Gastrocnemius medialis (tissue), 4 donors: ENCODE measurements around the gene MYO19. TPM values are rescaled to one million over a fixed set of nuclear protein-coding genes. Genes with fewer than 3 reads are reported as not detected.

ENCODE experiments used
- ATAC-seq, 2 donors: fragments of 150-250 bp; one replicate each; pipeline ENCODE4 v1.9.1; 2016
- DNase-seq, 2 donors: peaks; one replicate each; pipeline ENCODE4 v3.0.0-alpha.2; 2019
- H3K27ac ChIP-seq, 4 donors: fragments of 200-600 bp; sonication (generic); 1 replicate in 1 of 4; 2 replicates in 3 of 4; pipeline ENCODE4 v1.5.1; 2016 to 2018; ENCODE audit warnings: mild to moderate bottlenecking in 2 of 4, moderate library complexity in 1 of 4
- H3K27me3 ChIP-seq, 3 donors: fragments of 200-600 bp; sonication (generic) in 2 of 3; 1 replicate in 1 of 3; 2 replicates in 2 of 3; pipeline versions ENCODE4 v1.5.1 to v1.6.0; 2016 to 2019; ENCODE audit warnings: mild to moderate bottlenecking in 1 of 3, moderate library complexity in 1 of 3
- H3K36me3 ChIP-seq, 2 donors: fragments of 200-600 bp; sonication (generic) in 1 of 2; one replicate each; pipeline ENCODE4 v1.5.1; 2017 to 2018
- H3K4me1 ChIP-seq, 2 donors: fragments of 200-600 bp; sonication (generic) in 1 of 2; one replicate each; pipeline ENCODE4 v1.5.1; 2016 to 2017; ENCODE audit warnings: mild to moderate bottlenecking in 2 of 2
- H3K4me3 ChIP-seq, 4 donors: fragments of 200-600 bp; sonication (generic) in 3 of 4; 1 replicate in 1 of 4; 2 replicates in 3 of 4; pipeline ENCODE4 v1.5.1; 2016 to 2019; ENCODE audit warnings: mild to moderate bottlenecking in 2 of 4
- H3K9me3 ChIP-seq, 3 donors: fragments of 200-600 bp; sonication (generic) in 2 of 3; 1 replicate in 1 of 3; 2 replicates in 2 of 3; pipeline ENCODE4 v1.5.1; 2016 to 2019
- POLR2A ChIP-seq, 2 donors: fragments of 450-650 bp; IDR thresholded peaks; one replicate each; pipeline ENCODE4 v1.6.1; 2017; ENCODE audit warnings: antibody characterized with exemption in 2 of 2, mild to moderate bottlenecking in 2 of 2, moderate library complexity in 2 of 2
- in situ Hi-C, 4 donors: fragments of 200-750 bp; cut with MboI; loops; one replicate each; pipeline versions ENCODE4 v1.15.0 to v1.8.0; 2017; ENCODE audit warnings: low sequenced_read_pairs in 4 of 4
- intact Hi-C: fragments of 100-400 bp; cut with DNase I; formaldehyde crosslinking; loops from one replicate; pipeline ENCODE4 v1.15.1; 2023; ENCODE audit warnings: low total_unique reads
- total RNA-seq, 4 donors: library from RNA; depleted of rRNA; stranded (reverse); fragments of >200 nt; gene quantifications; one replicate each; pipeline versions ENCODE4 v1.1.0 to v1.2.3, GENCODE V29; 2016
- TF ChIP-seq, protein P1 (sequence below), 5 experiments: fragments of 450-650 bp in 3 of 5; fragments of 200-600 bp in 2 of 5; sonication (generic) in 2 of 5; IDR thresholded peaks in 4 of 5; conservative IDR thresholded peaks in 1 of 5; 1 replicate in 4 of 5; 2 replicates in 1 of 5; pipeline ENCODE4 v1.5.1; 2016 to 2019; ENCODE audit warnings: antibody characterized with exemption in 5 of 5, mild to moderate bottlenecking in 3 of 5, moderate library complexity in 3 of 5

MYO19 gene
- total RNA-seq, 4 donors from 2014 or later = 7.5 to 16.8 (median 13.2) TPM

DNA sequence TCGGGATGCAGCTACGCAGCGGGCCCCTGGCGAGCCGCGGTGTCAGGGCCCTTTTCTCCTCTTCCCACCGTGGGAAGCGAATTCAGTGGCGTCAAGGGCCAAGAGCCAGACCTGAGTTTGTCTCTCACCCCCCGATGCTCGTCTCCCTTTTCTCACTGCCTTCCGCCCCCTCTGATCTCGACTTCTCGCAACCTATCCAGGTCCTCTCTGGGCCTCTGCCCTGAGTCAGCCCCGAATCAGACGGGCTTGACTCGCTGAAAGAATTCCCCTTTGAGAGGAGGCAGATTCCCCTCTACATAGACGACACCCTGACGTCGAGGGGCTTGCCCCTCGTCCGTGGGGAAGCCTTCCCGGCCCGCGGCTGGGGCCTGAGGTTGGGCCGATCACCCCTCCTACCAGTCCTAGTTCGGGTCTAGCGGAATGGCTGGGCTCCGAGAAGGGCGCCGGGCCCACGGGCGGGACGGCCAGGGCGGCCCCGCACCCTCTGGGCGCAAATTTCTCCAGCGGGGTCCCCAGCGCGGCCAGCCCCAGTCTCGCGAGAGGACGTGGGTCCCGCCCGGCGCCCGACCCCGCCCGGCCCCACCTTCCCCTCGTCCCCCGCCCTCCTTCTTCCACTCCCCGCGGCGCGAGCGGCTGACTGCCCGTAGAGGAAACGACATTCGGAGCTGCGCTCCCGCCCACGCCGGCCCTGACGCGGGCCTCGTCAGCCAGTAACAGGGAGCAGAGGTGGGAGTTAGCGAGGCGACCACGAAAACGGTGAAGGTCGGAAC, 9.8 kb upstream of the MYO19 start, which contains the start of gene GGNBP2:
TSS of gene GGNBP2 (plus strand) at position 613 of the 770 bp plus-strand sequence. CDS start 806 bp downstream, outside the sequence.
- no peaks in the 10 kb centered on the region for H3K27me3 ChIP-seq
- intact Hi-C loops = loop anchor here (1.0 to 5.0 kb wide), 5 partner anchors 9 to 1302 kb away; partner anchors contain the start of genes AATF, DHRS11, MRM1 and SLFN5
- TF ChIP-seq, protein P1, sequence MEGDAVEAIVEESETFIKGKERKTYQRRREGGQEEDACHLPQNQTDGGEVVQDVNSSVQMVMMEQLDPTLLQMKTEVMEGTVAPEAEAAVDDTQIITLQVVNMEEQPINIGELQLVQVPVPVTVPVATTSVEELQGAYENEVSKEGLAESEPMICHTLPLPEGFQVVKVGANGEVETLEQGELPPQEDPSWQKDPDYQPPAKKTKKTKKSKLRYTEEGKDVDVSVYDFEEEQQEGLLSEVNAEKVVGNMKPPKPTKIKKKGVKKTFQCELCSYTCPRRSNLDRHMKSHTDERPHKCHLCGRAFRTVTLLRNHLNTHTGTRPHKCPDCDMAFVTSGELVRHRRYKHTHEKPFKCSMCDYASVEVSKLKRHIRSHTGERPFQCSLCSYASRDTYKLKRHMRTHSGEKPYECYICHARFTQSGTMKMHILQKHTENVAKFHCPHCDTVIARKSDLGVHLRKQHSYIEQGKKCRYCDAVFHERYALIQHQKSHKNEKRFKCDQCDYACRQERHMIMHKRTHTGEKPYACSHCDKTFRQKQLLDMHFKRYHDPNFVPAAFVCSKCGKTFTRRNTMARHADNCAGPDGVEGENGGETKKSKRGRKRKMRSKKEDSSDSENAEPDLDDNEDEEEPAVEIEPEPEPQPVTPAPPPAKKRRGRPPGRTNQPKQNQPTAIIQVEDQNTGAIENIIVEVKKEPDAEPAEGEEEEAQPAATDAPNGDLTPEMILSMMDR (IDR thresholded peaks at IDR 0.05 in 4 of 5, conservative IDR thresholded peaks at IDR 0.05 in 1 of 5) = no peak
- peak; percentile 87 to 92 for TF ChIP-seq POLR2A (IDR thresholded peaks at IDR 0.05)
- DNase-seq (peak; percentile 85 to 88), ATAC-seq (peak; percentile 79 to 81)
- H3K4me3 ChIP-seq = peak within 1 kb of the TSS; percentile 92 to 100 (median 95)
- H3K4me1 ChIP-seq = peaks cover 36 to 43% of the 10 kb centered on the region in 2 donors
- H3K9me3 ChIP-seq = no peaks in the 10 kb centered on the region
- in situ Hi-C loops = loop anchor here in 1 of 4 donors (25.0 kb wide), 2 partner anchors 957 to 1068 kb away; partner anchors contain the start of genes AP2B1, PEX12 and SYNRG
- no peaks in the 10 kb centered on the region for H3K36me3 ChIP-seq
- H3K27ac ChIP-seq = peak within 1 kb of the TSS; percentile 99 to 100 (median 100)

DNA sequence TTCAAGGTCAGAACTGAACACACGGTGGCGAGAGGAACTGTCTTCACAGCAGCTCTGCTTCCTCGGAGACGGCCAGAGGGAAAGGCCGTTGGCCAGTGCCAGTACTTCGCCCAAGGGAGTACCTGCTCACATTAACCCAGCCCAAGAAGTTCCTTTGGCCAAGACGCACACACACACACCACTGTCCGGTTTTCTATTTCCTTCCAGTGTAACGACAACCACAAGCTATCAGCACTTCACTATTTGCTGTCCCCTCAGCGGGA, 9.3 kb upstream of the MYO19 start:
- H3K27me3 ChIP-seq = no peaks in the 10 kb centered on the region
- ATAC-seq = peak; percentile 30 to 35
- H3K36me3 ChIP-seq = no peaks in the 10 kb centered on the region
- peak overlapping the region; percentile 99 to 100 (median 100) for H3K27ac ChIP-seq
- no peak for TF ChIP-seq POLR2A (IDR thresholded peaks at IDR 0.05)
- TF ChIP-seq, protein P1 (IDR thresholded peaks at IDR 0.05 in 4 of 5, conservative IDR thresholded peaks at IDR 0.05 in 1 of 5) = no peak
- DNase-seq = peak; percentile 37 to 63
- in situ Hi-C loops (loop anchor here in 1 of 4 donors (25.0 kb wide), 2 partner anchors 957 to 1068 kb away; partner anchors contain the start of genes AP2B1, PEX12 and SYNRG), intact Hi-C loops (loop anchor here (1.0 to 2.0 kb wide), 4 partner anchors 9 to 1301 kb away; partner anchors contain the start of genes DHRS11, MRM1 and SLFN5)
- no peaks in the 10 kb centered on the region for H3K9me3 ChIP-seq
- H3K4me1 ChIP-seq = peaks cover 36 to 39% of the 10 kb centered on the region in 2 donors
- H3K4me3 ChIP-seq = peak overlapping the region; percentile 92 to 100 (median 95)

DNA sequence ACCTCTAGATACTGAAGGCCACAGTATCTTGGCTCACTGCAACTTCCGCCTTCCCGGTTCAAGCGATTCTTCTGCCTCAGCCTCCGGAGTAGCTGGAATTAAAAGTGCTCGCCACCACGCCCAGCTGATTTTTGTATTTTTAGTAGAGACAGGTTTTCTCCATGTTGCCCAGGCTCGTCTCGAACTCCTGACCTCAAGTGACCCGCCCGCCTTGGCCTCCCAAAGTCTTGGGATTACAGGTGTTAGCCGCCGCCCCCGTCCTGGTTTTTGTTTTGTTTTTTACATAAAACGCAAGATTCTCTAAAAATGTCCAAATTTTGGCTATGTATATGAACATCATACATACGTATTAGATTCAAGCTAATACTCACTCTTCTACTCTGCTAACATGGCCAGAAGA, 8.1 kb upstream of the MYO19 start:
- Histone ChIP-seq H3K9me3 (no peaks in the 10 kb centered on the region), H3K4me3 (no peak overlapping the region), H3K36me3 (peaks cover 0 to 1% of the 10 kb centered on the region in 2 donors), H3K27ac (peak overlapping the region in 1 of 4 donors; percentile 100), H3K4me1 (peaks cover 26 to 27% of the 10 kb centered on the region in 2 donors), H3K27me3 (no peaks in the 10 kb centered on the region)
- TF ChIP-seq POLR2A (IDR thresholded peaks at IDR 0.05) = no peak
- TF ChIP-seq, protein P1 (IDR thresholded peaks at IDR 0.05 in 4 of 5, conservative IDR thresholded peaks at IDR 0.05 in 1 of 5) = no peak
- in situ Hi-C loops (loop anchor here in 1 of 4 donors (25.0 kb wide), 2 partner anchors 955 to 1070 kb away; partner anchors contain the start of genes AP2B1, PEX12 and SYNRG), intact Hi-C loops (no loop called here)
- no peak for ATAC-seq
- no peak for DNase-seq

DNA sequence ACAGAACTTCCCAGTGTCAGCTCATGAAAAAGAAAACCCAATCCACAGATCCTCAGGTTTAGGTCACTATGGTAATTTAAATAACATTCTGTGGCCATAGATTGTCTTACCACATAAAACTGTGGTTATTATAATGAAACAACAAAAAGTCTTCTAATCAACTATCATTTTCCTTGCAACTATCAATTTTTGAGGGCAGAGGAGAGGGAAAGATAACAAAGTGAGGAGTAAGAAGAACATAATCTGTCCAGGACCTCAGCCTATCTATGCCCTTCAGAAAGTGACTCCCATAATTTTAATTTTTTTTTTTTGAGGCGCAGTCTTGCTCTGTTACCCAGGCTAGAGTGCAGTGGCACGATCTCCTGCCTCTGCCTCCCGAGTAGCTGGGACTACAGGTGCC, 6.0 kb upstream of the MYO19 start:
- intact Hi-C loops = no loop called here
- H3K4me1 ChIP-seq = peaks cover 13 to 14% of the 10 kb centered on the region in 2 donors
- H3K27me3 ChIP-seq = no peaks in the 10 kb centered on the region
- peaks cover 0 to 13% of the 10 kb centered on the region in 2 donors for H3K36me3 ChIP-seq
- in situ Hi-C loops = loop anchor here in 1 of 4 donors (25.0 kb wide), 2 partner anchors 953 to 1072 kb away; partner anchors contain the start of genes AP2B1, PEX12 and SYNRG
- H3K9me3 ChIP-seq = no peaks in the 10 kb centered on the region
- DNase-seq (no peak), ATAC-seq (no peak)
- no peak overlapping the region for H3K4me3 ChIP-seq
- TF ChIP-seq POLR2A (IDR thresholded peaks at IDR 0.05) = no peak
- TF ChIP-seq, protein P1 (IDR thresholded peaks at IDR 0.05 in 4 of 5, conservative IDR thresholded peaks at IDR 0.05 in 1 of 5) = no peak
- no peak overlapping the region for H3K27ac ChIP-seq
